Ascending aorta (tissue), 2 donors: Measurements from ENCODE around the gene MFNG. TPM values are rescaled to one million over a fixed set of nuclear protein-coding genes. Genes with fewer than 3 reads are reported as not detected.

ENCODE experiments used
- DNase-seq, 2 donors: peaks; one replicate each; pipeline ENCODE4 v3.0.0-alpha.2; 2019; ENCODE audit warnings: low spot score in 2 of 2
- H3K27ac ChIP-seq, 2 donors: fragments of 200-600 bp; sonication (generic); one replicate each; pipeline ENCODE4 v1.5.1; 2016 to 2017; ENCODE audit warnings: mild to moderate bottlenecking in 1 of 2
- H3K27me3 ChIP-seq: fragments of 200-600 bp; sonication (generic); one replicate; pipeline ENCODE4 v1.5.1; 2017
- H3K36me3 ChIP-seq, 2 donors: fragments of 200-600 bp; sonication (generic); one replicate each; pipeline ENCODE4 v1.5.1; 2016
- H3K4me1 ChIP-seq, 2 donors: fragments of 200-600 bp; sonication (generic); one replicate each; pipeline ENCODE4 v1.5.1; 2016 to 2017; ENCODE audit warnings: mild to moderate bottlenecking in 1 of 2
- H3K4me3 ChIP-seq, 2 donors: fragments of 200-600 bp; sonication (generic); one replicate each; pipeline ENCODE4 v1.5.1; 2016 to 2017; ENCODE audit warnings: mild to moderate bottlenecking in 1 of 2
- H3K9me3 ChIP-seq, 2 donors: fragments of 200-600 bp; sonication (generic); one replicate each; pipeline ENCODE4 v1.5.1; 2016
- intact Hi-C: fragments of 100-400 bp; cut with DNase I; formaldehyde crosslinking; loops from one replicate; pipeline ENCODE4 v1.15.1; 2023
- total RNA-seq: library from RNA; depleted of rRNA; stranded (reverse); fragments of >200 nt; gene quantifications from one replicate; pipeline ENCODE4 v1.1.0, GENCODE V29; 2016
- TF ChIP-seq, protein P1 (sequence below), 3 experiments: fragments of 200-600 bp in 2 of 3; fragments of 450-650 bp in 1 of 3; sonication (generic) in 2 of 3; IDR thresholded peaks; one replicate each; pipeline ENCODE4 v1.5.1; 2016 to 2019; ENCODE audit warnings: antibody characterized with exemption in 3 of 3, mild to moderate bottlenecking in 1 of 3, moderate library complexity in 1 of 3

Gene MFNG
- total RNA-seq, 1 donor from 2014 or later: 101 TPM

GRCh38 chr22:37492428-37493344 lies 6.5 kb upstream of the MFNG start:
- TF ChIP-seq, protein P1, sequence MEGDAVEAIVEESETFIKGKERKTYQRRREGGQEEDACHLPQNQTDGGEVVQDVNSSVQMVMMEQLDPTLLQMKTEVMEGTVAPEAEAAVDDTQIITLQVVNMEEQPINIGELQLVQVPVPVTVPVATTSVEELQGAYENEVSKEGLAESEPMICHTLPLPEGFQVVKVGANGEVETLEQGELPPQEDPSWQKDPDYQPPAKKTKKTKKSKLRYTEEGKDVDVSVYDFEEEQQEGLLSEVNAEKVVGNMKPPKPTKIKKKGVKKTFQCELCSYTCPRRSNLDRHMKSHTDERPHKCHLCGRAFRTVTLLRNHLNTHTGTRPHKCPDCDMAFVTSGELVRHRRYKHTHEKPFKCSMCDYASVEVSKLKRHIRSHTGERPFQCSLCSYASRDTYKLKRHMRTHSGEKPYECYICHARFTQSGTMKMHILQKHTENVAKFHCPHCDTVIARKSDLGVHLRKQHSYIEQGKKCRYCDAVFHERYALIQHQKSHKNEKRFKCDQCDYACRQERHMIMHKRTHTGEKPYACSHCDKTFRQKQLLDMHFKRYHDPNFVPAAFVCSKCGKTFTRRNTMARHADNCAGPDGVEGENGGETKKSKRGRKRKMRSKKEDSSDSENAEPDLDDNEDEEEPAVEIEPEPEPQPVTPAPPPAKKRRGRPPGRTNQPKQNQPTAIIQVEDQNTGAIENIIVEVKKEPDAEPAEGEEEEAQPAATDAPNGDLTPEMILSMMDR (IDR thresholded peaks at IDR 0.05): peak in 1 of 3 experiments; percentile 10
- H3K27me3 ChIP-seq: no peaks in the 10 kb centered on the region
- H3K4me3 ChIP-seq: no peak overlapping the region
- no peak overlapping the region for H3K27ac ChIP-seq
- H3K36me3 ChIP-seq: no peaks in the 10 kb centered on the region
- DNase-seq: no peak
- H3K9me3 ChIP-seq: no peaks in the 10 kb centered on the region
- intact Hi-C loops: no loop called here
- no peaks in the 10 kb centered on the region for H3K4me1 ChIP-seq

DNA sequence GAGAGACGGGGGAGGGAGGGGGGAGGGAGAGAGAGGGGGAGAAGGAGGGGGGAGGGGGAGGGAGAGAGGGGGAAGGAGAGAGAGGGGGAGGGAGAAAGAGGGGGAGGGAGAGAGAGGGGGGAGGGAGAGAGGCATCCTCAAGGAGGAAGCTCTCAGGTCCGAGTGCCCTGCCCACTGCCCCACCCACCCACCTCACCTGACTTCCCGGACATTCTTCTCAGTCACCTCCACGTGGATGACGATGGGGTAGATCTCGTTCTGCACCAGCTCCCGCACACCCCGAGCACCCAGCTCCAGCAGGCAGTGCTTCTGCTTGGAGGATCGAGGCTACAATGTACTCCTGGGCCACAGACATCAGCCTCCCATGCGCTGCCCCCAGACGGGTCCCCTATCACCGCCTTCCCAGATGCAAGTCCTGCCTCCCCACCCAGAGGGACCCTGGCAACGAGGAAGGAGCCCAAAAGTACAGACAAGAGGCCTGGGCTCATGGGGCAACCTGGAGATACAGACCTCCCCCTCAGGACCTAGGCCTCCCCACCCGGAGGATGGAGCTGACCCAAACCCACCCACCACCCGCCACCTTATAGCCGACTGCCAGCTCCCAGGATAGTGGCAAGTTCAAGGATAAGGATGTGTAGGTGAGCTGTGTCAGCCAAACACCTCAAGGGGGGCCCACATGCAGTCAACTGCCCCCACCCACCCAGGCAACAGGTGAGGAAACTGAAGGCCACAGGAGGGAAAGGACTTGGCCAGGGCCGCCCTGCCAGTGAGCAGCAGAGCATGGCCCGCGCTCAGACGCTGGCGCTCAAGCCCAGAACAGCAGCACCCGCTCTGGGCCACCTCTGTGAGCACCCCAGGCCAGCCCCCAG lies 5.6 kb upstream of the MFNG start:
- TF ChIP-seq, protein P1 (IDR thresholded peaks at IDR 0.05): no peak
- intact Hi-C loops: no loop called here
- Histone ChIP-seq H3K27ac (no peak overlapping the region), H3K4me3 (no peak overlapping the region), H3K36me3 (no peaks in the 10 kb centered on the region), H3K27me3 (no peaks in the 10 kb centered on the region), H3K4me1 (no peaks in the 10 kb centered on the region), H3K9me3 (no peaks in the 10 kb centered on the region)
- no peak for DNase-seq

DNA sequence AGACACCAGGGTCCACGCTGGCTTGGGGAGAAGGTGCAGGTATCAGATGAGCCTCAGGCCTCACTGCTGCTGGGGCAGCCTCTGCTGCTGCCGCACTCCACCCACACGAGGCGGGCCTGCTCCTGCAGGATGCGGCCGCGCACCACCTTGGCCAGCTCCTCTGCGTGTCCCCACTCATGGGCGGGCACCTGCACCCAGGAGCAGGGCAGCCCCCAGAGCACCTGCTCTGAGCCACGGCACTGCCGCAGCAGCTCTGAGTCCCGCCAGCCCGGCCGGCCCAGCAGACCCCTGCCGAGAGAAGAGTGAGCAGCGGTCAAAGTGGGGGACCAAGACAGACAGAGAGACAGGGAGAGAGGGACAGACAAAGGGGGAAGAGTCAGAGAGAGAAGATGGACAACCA lies 4.9 kb upstream of the MFNG start:
- H3K27me3 ChIP-seq: no peaks in the 10 kb centered on the region
- peaks cover 2 to 4% of the 10 kb centered on the region in 2 donors for H3K4me1 ChIP-seq
- no peaks in the 10 kb centered on the region for H3K36me3 ChIP-seq
- no peak overlapping the region for H3K4me3 ChIP-seq
- no peaks in the 10 kb centered on the region for H3K9me3 ChIP-seq
- TF ChIP-seq, protein P1 (IDR thresholded peaks at IDR 0.05): no peak
- H3K27ac ChIP-seq: no peak overlapping the region
- no peak for DNase-seq
- intact Hi-C loops: no loop called here

GRCh38 chr22:37489983-37490382 lies 3.8 kb upstream of the MFNG start:
- Histone ChIP-seq H3K27ac (no peak overlapping the region), H3K27me3 (no peaks in the 10 kb centered on the region), H3K4me3 (no peak overlapping the region), H3K36me3 (no peaks in the 10 kb centered on the region), H3K4me1 (peaks cover 4 to 7% of the 10 kb centered on the region in 2 donors), H3K9me3 (no peaks in the 10 kb centered on the region)
- TF ChIP-seq, protein P1 (IDR thresholded peaks at IDR 0.05): no peak
- DNase-seq: no peak
- intact Hi-C loops: no loop called here

DNA sequence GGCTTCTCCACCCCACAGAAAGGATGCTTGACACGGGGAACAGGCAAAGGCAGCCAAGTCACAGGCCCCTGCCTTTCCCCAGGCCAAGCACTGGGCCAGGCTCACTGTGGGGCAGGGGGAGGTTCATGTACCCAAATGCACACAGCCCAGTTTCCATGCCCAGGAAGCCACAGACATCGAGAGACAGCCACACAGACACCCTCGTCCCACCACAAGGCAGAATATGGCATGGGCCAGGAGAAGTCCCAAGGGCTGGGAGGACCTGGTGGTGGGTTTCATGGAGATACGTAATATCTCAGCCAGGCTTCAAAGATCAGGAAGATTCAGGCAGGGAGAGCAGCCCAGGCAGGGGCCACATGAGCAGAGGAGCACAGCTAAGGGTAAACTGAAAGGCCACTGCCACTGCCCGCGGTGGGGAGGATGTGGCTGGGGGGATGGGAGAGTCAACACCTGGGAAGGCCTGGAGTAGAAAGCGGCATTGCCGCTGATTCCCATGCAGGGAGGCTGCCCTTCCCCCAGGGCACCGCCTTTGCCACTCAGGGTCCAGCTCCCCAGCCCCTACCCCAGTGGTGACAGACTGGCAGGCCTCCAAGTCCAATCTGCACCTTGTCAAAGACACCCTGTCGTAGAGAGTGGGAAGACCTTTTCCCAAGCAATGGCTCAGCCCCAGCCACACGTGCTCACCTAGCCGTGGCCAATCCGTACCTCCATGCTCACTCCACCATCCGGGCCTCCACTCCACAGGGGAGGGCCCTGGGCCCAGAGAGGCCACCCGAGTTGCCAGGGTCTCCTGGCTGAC lies 2.4 kb upstream of the MFNG start:
- Histone ChIP-seq H3K4me3 (no peak overlapping the region), H3K9me3 (no peaks in the 10 kb centered on the region), H3K27ac (no peak overlapping the region), H3K4me1 (peaks cover 10 to 13% of the 10 kb centered on the region in 2 donors), H3K36me3 (no peaks in the 10 kb centered on the region), H3K27me3 (no peaks in the 10 kb centered on the region)
- DNase-seq: no peak
- TF ChIP-seq, protein P1 (IDR thresholded peaks at IDR 0.05): no peak
- intact Hi-C loops: no loop called here
